Caki2 (cell line): Measurements from ENCODE around the gene APOE. TPM values are rescaled to one million over a fixed set of nuclear protein-coding genes. Genes with fewer than 3 reads are reported as not detected.
A peak's percentile ranks its signal among the peaks of the same experiment; 100 is the strongest.
"Not testable (repeated sequence)": the region's sequence is repeated elsewhere in the genome, so short reads cannot be mapped to it uniquely, and the experiment has no call there.

Experiments used
- DNase-seq: peaks from one replicate; pipeline ENCODE4 v3.0.0-alpha.2; 2015; ENCODE audit warnings: low read depth
- in situ Hi-C: cut with HindIII; loops from 2 replicates; pipeline ENCODE4 v1.10.0; 2016; ENCODE audit warnings: low sequenced_read_pairs, low pct_unique_long_range_greater_than_20kb, mixed read lengths
- total RNA-seq: library from RNA; depleted of rRNA; stranded (reverse); fragments of >200 nt; shearing (Covaris generic); gene quantifications from 2 replicates; pipeline ENCODE4 v1.2.3, GENCODE V29; 2014; ENCODE audit warnings: low replicate concordance

APOE gene
- total RNA-seq, 1 experiment from 2014 or later, result 1.8 TPM

GRCh38 chr19:44903602-44904425 lies 1.8 kb upstream of the APOE start:
- in situ Hi-C loops, result no loop called here
- peak; percentile 77 for DNase-seq

DNA sequence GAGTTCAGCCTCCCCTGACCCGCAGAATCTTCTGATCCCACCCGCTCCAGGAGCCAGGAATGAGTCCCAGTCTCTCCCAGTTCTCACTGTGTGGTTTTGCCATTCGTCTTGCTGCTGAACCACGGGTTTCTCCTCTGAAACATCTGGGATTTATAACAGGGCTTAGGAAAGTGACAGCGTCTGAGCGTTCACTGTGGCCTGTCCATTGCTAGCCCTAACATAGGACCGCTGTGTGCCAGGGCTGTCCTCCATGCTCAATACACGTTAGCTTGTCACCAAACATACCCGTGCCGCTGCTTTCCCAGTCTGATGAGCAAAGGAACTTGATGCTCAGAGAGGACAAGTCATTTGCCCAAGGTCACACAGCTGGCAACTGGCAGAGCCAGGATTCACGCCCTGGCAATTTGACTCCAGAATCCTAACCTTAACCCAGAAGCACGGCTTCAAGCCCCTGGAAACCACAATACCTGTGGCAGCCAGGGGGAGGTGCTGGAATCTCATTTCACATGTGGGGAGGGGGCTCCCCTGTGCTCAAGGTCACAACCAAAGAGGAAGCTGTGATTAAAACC lies 1.1 kb upstream of the APOE start:
- no peak for DNase-seq
- in situ Hi-C loops, result no loop called here

GRCh38 chr19:44907613-44908012 lies 2.0 kb downstream of the APOE start:
- in situ Hi-C loops, result no loop called here
- DNase-seq, result no peak

- DNase-seq, result no peak
- in situ Hi-C loops, result no loop called here
Observed at GRCh38 chr19:44908074-44908835, 2.7 kb downstream of the APOE start.

DNA sequence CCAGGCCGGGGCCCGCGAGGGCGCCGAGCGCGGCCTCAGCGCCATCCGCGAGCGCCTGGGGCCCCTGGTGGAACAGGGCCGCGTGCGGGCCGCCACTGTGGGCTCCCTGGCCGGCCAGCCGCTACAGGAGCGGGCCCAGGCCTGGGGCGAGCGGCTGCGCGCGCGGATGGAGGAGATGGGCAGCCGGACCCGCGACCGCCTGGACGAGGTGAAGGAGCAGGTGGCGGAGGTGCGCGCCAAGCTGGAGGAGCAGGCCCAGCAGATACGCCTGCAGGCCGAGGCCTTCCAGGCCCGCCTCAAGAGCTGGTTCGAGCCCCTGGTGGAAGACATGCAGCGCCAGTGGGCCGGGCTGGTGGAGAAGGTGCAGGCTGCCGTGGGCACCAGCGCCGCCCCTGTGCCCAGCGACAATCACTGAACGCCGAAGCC lies 3.3 kb downstream of the APOE start:
- in situ Hi-C loops, result no loop called here
- DNase-seq, result no peak

GRCh38 chr19:44909775-44910174 lies 4.2 kb downstream of the APOE start:
- DNase-seq, result no peak
- in situ Hi-C loops, result no loop called here

DNA sequence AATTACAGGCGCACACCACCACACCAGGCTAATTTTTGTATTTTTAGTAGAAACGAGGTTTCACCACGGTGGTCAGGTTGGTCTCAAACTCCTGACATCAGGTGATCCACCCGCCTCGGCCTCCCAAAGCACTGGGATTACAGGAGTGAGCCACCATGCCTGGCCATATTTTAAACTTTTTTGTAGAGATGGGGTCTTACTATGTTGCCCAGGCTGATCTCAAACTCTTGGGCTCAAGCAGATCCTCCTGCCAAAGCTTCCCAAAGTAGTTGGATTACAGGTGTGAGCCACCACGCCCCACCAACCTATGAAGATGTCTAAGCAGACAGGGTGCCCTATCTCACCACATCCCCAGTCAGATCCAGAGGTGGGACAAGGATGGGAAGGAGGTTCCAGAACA lies 6.3 kb downstream of the APOE start:
- in situ Hi-C loops, DNase-seq: not testable (repeated sequence)

DNA sequence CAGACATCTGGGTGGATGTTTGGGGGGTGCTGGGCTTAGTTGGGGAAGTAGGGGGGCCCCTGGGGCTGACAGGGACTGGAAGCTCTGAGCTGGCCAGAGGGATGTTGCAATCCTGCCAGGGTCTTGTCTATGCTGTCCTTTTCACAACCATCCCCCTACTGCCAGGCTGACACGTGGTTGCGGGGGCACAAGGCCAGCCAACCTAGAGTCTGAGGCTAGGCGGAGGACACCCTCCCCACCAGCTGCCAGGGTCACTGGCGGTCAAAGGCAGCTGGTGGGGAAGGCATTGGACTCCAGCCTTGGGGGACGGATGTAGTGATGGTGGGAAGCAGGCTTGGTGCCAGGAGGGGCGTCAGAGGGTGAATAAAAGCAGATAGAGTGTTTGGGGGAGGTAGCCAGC lies 7.3 kb downstream of the APOE start:
- DNase-seq, result no peak
- in situ Hi-C loops, result no loop called here

DNA sequence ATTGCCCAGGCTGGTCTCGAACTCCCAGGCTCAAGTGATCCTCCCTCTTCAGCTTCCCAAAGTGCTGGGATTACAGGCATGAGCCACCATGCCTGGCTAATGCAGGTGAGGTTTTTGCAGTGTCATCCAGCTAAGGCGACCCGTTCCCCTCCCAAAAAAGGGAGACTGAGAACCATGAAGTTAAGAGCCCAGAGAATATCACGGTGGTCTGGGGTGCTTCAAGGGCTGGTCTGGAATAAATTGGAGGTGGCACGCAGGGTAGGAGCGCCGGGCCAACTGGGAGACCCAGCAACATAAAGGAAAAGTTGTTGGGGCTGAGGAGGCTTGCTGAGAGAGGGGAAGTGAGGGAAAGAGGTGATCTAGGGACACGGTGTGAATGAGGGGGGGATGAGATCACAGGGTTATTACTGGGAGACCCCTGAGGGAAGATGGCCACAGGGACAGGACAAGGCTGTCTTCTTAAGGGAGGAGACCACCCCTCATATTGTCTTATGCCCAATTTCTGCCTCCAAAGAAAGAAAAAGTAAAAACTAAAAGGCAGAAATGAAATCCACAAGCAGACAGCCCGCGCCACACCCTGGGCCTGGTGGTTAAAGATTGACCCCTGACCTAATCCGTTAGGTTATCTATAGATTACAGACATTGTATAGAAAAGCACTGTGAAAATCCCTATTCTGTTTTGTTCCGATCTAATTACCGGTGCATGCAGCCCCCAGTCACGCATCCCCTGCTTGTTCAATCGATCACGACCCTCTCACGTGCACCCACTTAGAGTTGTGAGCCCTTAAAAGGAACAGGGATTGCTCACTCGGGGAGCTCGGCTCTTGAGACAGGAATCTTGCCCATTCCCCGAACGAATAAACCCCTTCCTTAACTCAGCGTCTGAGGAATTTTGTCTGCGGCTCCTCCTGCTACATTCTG lies 8.2 kb downstream of the APOE start:
- DNase-seq, in situ Hi-C loops: not testable (repeated sequence)

- DNase-seq, result peak; percentile 95
- in situ Hi-C loops, result not testable (repeated sequence)
Observed at GRCh38 chr19:44914433-44915206, 9.0 kb downstream of the APOE start, which contains the start of gene APOC1. Gene APOC1, plus strand, starts transcription at chr19:44914608. Its CDS starts 284 bp downstream, at chr19:44914892.

- no peak for DNase-seq
- in situ Hi-C loops, result no loop called here
Observed at GRCh38 chr19:44924243-44924725, 18.7 kb downstream of the APOE start.

- in situ Hi-C loops, result no loop called here
- no peak for DNase-seq
Observed at GRCh38 chr19:44925114-44925891, 19.7 kb downstream of the APOE start.

DNA sequence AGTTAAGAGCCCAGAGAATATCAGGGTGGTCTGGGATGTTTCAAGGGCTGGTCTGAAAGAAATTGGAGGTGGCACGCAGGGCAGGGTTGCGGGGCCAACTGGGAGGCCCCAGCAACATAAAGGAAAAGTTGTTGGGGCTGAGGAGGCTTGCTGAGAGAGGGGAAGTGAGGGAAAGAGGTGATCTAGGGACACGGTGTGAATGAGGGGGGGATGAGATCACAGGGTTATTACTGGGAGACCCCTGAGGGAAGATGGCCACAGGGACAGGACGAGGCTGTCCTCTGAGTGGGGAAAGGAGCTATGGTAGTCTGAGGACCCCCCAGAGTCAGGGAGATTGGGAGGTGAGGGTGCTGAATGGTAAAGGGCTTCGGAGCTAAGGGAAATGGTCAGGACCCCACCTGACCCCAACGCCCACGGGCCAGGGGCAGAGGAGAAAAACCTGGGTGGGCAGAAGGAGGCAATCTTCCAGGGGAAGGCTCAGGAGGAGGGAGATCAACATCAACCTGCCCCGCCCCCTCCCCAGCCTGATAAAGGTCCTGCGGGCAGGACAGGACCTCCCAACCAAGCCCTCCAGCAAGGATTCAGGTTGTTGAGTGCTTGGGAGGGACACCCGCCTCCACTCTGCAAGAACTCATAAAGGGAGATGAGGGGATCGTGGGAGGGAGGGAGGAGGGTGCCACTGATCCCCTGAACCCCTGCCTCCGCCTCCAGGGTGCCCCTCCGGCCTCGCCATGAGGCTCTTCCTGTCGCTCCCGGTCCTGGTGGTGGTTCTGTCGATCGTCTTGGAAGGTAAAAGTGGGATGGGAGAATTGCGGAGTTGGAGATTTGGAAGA lies 20.9 kb downstream of the APOE start:
- in situ Hi-C loops, DNase-seq: not testable (repeated sequence)

DNA sequence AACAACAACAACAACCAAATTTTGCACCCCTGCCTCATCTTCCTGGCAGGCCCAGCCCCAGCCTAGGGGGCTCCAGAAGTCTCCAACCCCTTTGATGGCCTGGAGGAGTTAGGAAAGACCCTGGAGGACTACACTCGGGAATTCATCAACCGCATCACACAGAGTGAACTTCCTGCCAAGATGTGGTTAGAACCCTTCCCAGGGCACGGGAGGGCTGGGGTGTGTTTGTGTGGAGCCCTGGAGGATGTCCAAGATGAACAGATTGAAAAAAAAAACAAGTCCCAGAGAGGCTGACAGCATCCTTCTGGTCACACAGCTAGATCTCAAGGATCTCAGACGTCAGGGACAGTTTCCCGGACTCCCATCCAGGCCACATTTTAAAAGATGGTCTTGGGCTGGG lies 22.1 kb downstream of the APOE start:
- DNase-seq, result no peak
- in situ Hi-C loops, result no loop called here

DNA sequence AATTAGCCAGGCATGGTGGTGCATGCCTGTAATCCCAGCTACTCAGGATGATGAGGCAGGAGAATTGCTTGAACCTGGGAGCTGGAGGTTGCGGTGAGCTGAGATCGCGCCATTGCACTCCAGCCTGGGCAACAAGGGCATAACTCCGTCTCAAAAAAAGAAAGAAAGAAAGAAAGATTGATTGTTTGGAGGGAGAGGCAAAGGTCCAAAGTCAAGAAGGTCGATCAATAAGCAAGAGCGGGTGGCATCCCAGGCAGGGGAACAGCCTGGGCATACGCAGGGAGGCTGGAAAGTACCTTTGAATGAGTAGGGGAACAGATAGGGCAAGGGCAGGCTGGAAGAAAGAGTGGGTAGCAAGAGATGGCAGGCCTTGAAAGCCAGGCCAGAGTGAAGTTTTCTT lies 24.5 kb downstream of the APOE start:
- in situ Hi-C loops, result no loop called here
- DNase-seq, result no peak

GRCh38 chr19:44931541-44931940 lies 25.9 kb downstream of the APOE start:
- in situ Hi-C loops, result no loop called here

More at GRCh38 chr19:44931541-44931940, 25.9 kb downstream of the APOE start:
- no peak for DNase-seq
